ENCODE results near the gene VENTX.

DNA sequence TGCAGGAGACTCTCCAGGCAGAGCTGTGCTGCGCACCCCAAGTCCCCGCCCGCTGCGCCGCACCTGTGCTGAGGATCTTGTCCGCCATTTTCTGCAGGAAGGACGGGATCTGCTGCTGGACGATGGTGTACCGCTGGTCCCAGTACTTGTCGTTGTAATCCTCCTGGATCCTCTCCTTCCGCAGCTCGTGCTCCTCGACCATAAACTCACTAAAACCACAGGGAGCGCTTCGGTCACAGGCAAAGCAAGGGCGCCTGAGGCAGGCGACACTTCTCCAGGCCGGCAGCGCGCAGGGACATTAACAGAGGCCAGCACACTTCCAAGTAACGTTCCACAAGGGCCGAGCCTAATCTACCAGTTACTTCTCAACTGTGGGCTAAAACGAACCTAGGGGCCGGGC, 52.1 kb downstream of the VENTX start:
- TF ChIP-seq, protein P1, sequence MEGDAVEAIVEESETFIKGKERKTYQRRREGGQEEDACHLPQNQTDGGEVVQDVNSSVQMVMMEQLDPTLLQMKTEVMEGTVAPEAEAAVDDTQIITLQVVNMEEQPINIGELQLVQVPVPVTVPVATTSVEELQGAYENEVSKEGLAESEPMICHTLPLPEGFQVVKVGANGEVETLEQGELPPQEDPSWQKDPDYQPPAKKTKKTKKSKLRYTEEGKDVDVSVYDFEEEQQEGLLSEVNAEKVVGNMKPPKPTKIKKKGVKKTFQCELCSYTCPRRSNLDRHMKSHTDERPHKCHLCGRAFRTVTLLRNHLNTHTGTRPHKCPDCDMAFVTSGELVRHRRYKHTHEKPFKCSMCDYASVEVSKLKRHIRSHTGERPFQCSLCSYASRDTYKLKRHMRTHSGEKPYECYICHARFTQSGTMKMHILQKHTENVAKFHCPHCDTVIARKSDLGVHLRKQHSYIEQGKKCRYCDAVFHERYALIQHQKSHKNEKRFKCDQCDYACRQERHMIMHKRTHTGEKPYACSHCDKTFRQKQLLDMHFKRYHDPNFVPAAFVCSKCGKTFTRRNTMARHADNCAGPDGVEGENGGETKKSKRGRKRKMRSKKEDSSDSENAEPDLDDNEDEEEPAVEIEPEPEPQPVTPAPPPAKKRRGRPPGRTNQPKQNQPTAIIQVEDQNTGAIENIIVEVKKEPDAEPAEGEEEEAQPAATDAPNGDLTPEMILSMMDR (IDR thresholded peaks at IDR 0.05): no peak
- TF ChIP-seq POLR2AphosphoS5 (IDR thresholded peaks at IDR 0.05; ENCODE audit: low read depth, low read length): no peak
- no peak for TF ChIP-seq SIN3A (IDR thresholded peaks at IDR 0.05; ENCODE audit: borderline replicate concordance, insufficient read depth, low read depth, low read length)
- TF ChIP-seq, protein P2, sequence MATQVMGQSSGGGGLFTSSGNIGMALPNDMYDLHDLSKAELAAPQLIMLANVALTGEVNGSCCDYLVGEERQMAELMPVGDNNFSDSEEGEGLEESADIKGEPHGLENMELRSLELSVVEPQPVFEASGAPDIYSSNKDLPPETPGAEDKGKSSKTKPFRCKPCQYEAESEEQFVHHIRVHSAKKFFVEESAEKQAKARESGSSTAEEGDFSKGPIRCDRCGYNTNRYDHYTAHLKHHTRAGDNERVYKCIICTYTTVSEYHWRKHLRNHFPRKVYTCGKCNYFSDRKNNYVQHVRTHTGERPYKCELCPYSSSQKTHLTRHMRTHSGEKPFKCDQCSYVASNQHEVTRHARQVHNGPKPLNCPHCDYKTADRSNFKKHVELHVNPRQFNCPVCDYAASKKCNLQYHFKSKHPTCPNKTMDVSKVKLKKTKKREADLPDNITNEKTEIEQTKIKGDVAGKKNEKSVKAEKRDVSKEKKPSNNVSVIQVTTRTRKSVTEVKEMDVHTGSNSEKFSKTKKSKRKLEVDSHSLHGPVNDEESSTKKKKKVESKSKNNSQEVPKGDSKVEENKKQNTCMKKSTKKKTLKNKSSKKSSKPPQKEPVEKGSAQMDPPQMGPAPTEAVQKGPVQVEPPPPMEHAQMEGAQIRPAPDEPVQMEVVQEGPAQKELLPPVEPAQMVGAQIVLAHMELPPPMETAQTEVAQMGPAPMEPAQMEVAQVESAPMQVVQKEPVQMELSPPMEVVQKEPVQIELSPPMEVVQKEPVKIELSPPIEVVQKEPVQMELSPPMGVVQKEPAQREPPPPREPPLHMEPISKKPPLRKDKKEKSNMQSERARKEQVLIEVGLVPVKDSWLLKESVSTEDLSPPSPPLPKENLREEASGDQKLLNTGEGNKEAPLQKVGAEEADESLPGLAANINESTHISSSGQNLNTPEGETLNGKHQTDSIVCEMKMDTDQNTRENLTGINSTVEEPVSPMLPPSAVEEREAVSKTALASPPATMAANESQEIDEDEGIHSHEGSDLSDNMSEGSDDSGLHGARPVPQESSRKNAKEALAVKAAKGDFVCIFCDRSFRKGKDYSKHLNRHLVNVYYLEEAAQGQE (IDR thresholded peaks at IDR 0.05; ENCODE audit: insufficient read depth in 1 of 2, low read depth in 2 of 2, low read length in 1 of 2): no peak
- no peak for TF ChIP-seq TCF7L2 (IDR thresholded peaks at IDR 0.05; ENCODE audit: low read depth, low read length)

Measured in Panc1 (cell line).